HEK293T (cell line): Measurements from ENCODE around the gene ADAMTSL4.

Experiments
- BHLHE40 ChIP-seq: fragments of 450-650 bp; IDR thresholded peaks from 2 replicates; pipeline ENCODE4 v1.6.1; 2016; ENCODE audit warnings: mild to moderate bottlenecking, moderate library complexity, borderline replicate concordance
- ELF4 ChIP-seq: fragments of 450-650 bp; IDR thresholded peaks from 2 replicates; pipeline ENCODE4 v1.6.1; 2017; ENCODE audit warnings: antibody characterized with exemption
- FOXA1 ChIP-seq: fragments of 450-650 bp; IDR thresholded peaks from 2 replicates; pipeline ENCODE4 v1.6.1; 2016; ENCODE audit warnings: mild to moderate bottlenecking
- FOXK2 ChIP-seq: fragments of 450-650 bp; IDR thresholded peaks from 2 replicates; pipeline ENCODE4 v1.6.1; 2016; ENCODE audit warnings: mild to moderate bottlenecking
- FOXM1 ChIP-seq: fragments of 450-650 bp; IDR thresholded peaks from 2 replicates; pipeline ENCODE4 v1.6.1; 2017; ENCODE audit warnings: mild to moderate bottlenecking, borderline replicate concordance
- HDGF ChIP-seq: fragments of 450-650 bp; IDR thresholded peaks from 2 replicates; pipeline ENCODE4 v1.6.1; 2017; ENCODE audit warnings: antibody characterized with exemption, borderline replicate concordance
- L3MBTL2 ChIP-seq: fragments of 450-650 bp; conservative IDR thresholded peaks from 2 replicates; pipeline ENCODE4 v1.6.1; 2016; ENCODE audit warnings: mild to moderate bottlenecking
- SP1 ChIP-seq: fragments of 450-650 bp; IDR thresholded peaks from 2 replicates; pipeline ENCODE4 v1.6.1; 2017
- SUZ12 ChIP-seq: fragments of 450-650 bp; IDR thresholded peaks from 2 replicates; pipeline ENCODE4 v1.6.1; 2016; ENCODE audit warnings: mild to moderate bottlenecking

DNA sequence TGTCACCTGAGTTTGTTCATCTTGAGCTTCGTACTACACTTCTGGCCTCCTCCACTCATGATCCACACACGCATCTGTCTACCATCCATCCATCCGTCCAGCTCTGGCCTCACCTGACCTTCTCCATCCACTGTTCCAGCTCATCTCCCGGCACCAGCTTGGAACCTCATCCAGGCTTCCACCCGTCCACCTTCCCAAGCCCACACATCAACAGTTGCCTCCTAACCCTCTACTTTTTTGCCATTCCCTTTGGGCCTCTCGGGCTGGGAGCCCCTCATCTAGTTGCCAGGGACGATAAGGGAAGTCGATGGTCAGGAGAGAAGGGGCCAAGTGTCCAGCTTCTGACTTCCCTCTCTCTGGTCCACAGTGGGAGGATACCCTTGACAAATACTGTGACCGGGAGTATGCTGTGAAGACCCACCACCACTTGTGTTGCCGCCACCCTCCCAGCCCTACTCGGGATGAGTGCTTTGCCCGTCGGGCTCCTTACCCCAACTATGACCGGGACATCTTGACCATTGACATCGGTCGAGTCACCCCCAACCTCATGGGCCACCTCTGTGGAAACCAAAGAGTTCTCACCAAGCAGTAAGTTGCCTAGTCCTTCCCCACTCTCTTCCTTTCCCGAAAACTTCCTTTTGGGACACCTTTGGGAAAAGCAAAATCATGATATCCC, 37.1 kb upstream of the ADAMTSL4 start:
- no peak for TF ChIP-seq ELF4
- no peak for TF ChIP-seq L3MBTL2
- no peak for TF ChIP-seq FOXK2
- TF ChIP-seq FOXM1, result no peak
- TF ChIP-seq SUZ12, result no peak
- no peak for TF ChIP-seq SP1
- no peak for TF ChIP-seq BHLHE40
- TF ChIP-seq FOXA1, result no peak
- TF ChIP-seq HDGF, result no peak
